Stimulated activated naive CD4-positive, alpha-beta T cell treated with Interleukin-2 at 50 U/mL for 16 hours (primary cell): Measurements from ENCODE around the gene CSPG4.
"Not testable (repeated sequence)": the region's sequence is repeated elsewhere in the genome, so short reads cannot be mapped to it uniquely, and the experiment has no call there.

ENCODE experiments used
- DNase-seq: peaks from one replicate; lab custom pipeline; 2025; lab: John Stamatoyannopoulos, UW

CSPG4 gene

GRCh38 chr15:75725006-75725718, 12.5 kb upstream of the CSPG4 start:
- DNase-seq = no peak

- peak; percentile 22 for DNase-seq
Observed at GRCh38 chr15:75723847-75724660, 11.4 kb upstream of the CSPG4 start.

GRCh38 chr15:75723171-75723846, 10.7 kb upstream of the CSPG4 start:
- no peak for DNase-seq

- no peak for DNase-seq
Observed at GRCh38 chr15:75721923-75722870, 9.5 kb upstream of the CSPG4 start.

- DNase-seq = no peak
Observed at GRCh38 chr15:75721480-75721922, 8.9 kb upstream of the CSPG4 start.

- peak; percentile 34 for DNase-seq
Observed at GRCh38 chr15:75720787-75721479, 8.3 kb upstream of the CSPG4 start.

GRCh38 chr15:75720297-75720696, 7.6 kb upstream of the CSPG4 start:
- DNase-seq = no peak

- no peak for DNase-seq
Observed at GRCh38 chr15:75718328-75718727, 5.7 kb upstream of the CSPG4 start.

GRCh38 chr15:75717001-75717400, 4.4 kb upstream of the CSPG4 start:
- DNase-seq = not testable (repeated sequence)

- DNase-seq = not testable (repeated sequence)
Observed at GRCh38 chr15:75716249-75716950, 3.8 kb upstream of the CSPG4 start.

- not testable (repeated sequence) for DNase-seq
Observed at GRCh38 chr15:75715312-75715832, 2.7 kb upstream of the CSPG4 start.

GRCh38 chr15:75714195-75714594, 1.5 kb upstream of the CSPG4 start:
- no peak for DNase-seq

- no peak for DNase-seq
Observed at GRCh38 chr15:75713338-75713895, 769 bp upstream of the CSPG4 start.

GRCh38 chr15:75711495-75711894, 1.2 kb downstream of the CSPG4 start:
- not testable (repeated sequence) for DNase-seq

GRCh38 chr15:75710874-75711273, 1.8 kb downstream of the CSPG4 start:
- not testable (repeated sequence) for DNase-seq

GRCh38 chr15:75709458-75709857, 3.2 kb downstream of the CSPG4 start:
- not testable (repeated sequence) for DNase-seq

- no peak for DNase-seq
Observed at GRCh38 chr15:75706682-75706954, 6.0 kb downstream of the CSPG4 start.

- no peak for DNase-seq
Observed at GRCh38 chr15:75705854-75706681, 6.6 kb downstream of the CSPG4 start.

GRCh38 chr15:75705375-75705774, 7.3 kb downstream of the CSPG4 start:
- not testable (repeated sequence) for DNase-seq
